H1 (cell line): Measurements from ENCODE around the gene AVPI1. TPM values are rescaled to one million over a fixed set of nuclear protein-coding genes. Genes with fewer than 3 reads are reported as not detected.

Source experiments
- CTCF ChIA-PET: fragments of 300-600 bp; sonication (Branson Sonifier 250); formaldehyde crosslinking; loops from one replicate; lab custom pipeline; 2021; ENCODE audit not compliant: partially characterized antibody; lab: Charles Lee
- POLR2A ChIA-PET: fragments of 300-600 bp; sonication (Branson Sonifier 250); formaldehyde crosslinking; loops from one replicate; lab custom pipeline; 2021; ENCODE audit warnings: inconsistent platforms; ENCODE audit not compliant: partially characterized antibody; lab: Charles Lee
- DNase-seq, 2 experiments: peaks; one replicate each; pipeline versions ENCODE4 v3.0.0 to v3.0.0-alpha.2; 2010 to 2022; ENCODE audit warnings: low spot score in 2 of 2, low read depth in 1 of 2, mixed read lengths in 1 of 2
- FAIRE-seq: peaks from 2 replicates; lab custom pipeline; 2011; peaks lifted over from hg19 to GRCh38; lab: Jason Lieb, UNC
- H2AFZ ChIP-seq: 2 replicates; pipeline ENCODE4 v1.8.1; 2012; ENCODE audit warnings: low read length, inconsistent platforms
- H2AK5ac ChIP-seq: 2 replicates; pipeline ENCODE4 v1.6.1; 2013; ENCODE audit warnings: low read depth, low read length
- H2BK120ac ChIP-seq: replicated peaks from 2 replicates; pipeline ENCODE3; 2013; ENCODE audit warnings: low read depth, low read length, inconsistent platforms
- H2BK12ac ChIP-seq: 2 replicates; pipeline ENCODE4 v1.6.1; 2013; ENCODE audit warnings: low read depth, low read length
- H2BK15ac ChIP-seq: 2 replicates; pipeline ENCODE4 v1.6.1; 2013; ENCODE audit warnings: low read length
- H2BK20ac ChIP-seq: 2 replicates; pipeline ENCODE4 v1.6.1; 2013; ENCODE audit warnings: low read length
- H2BK5ac ChIP-seq: 2 replicates; pipeline ENCODE4 v1.6.1; 2013; ENCODE audit warnings: low read depth, low read length
- H3K14ac ChIP-seq: 2 replicates; pipeline ENCODE4 v1.6.1; 2013; ENCODE audit warnings: inconsistent platforms; ENCODE audit not compliant: insufficient read length
- H3K18ac ChIP-seq: 2 replicates; pipeline ENCODE4 v1.6.1; 2013; ENCODE audit warnings: low read length; ENCODE audit errors: extremely low read depth
- H3K23ac ChIP-seq: 2 replicates; pipeline ENCODE4 v1.6.1; 2013; ENCODE audit warnings: inconsistent platforms; ENCODE audit not compliant: insufficient read length
- H3K23me2 ChIP-seq: 2 replicates; pipeline ENCODE4 v1.6.1; 2013; ENCODE audit warnings: low read depth, low read length
- H3K27ac ChIP-seq: 2 replicates; pipeline ENCODE4 v1.6.1; 2011; ENCODE audit warnings: low read depth, low read length, inconsistent platforms
- H3K27me3 ChIP-seq, 4 experiments: replicated peaks in 1 of 4; 1 replicate in 1 of 4; 2 replicates in 3 of 4; pipeline versions ENCODE4 v1.6.1 to v1.8.1; 2011 to 2013; ENCODE audit warnings: low read length in 3 of 4, mild to moderate bottlenecking in 3 of 4, inconsistent platforms in 2 of 4, mixed read lengths in 2 of 4, moderate library complexity in 1 of 4; ENCODE audit not compliant: control insufficient read depth in 3 of 4, insufficient read depth in 3 of 4; ENCODE audit errors: extremely low read depth in 1 of 4
- H3K36me3 ChIP-seq, 4 experiments: 2 replicates each; pipeline versions ENCODE4 v1.6.1 to v1.8.1; 2011 to 2013; ENCODE audit warnings: mild to moderate bottlenecking in 4 of 4, low read length in 3 of 4, moderate library complexity in 2 of 4, control low read depth in 1 of 4, inconsistent platforms in 1 of 4; ENCODE audit not compliant: insufficient read depth in 4 of 4, control insufficient read depth in 2 of 4
- H3K4ac ChIP-seq: replicated peaks from 2 replicates; pipeline ENCODE3; 2013; ENCODE audit warnings: low read length, low read depth, mixed read lengths, inconsistent platforms; ENCODE audit not compliant: insufficient read length
- H3K4me1 ChIP-seq, 4 experiments: replicated peaks in 1 of 4; 1 replicate in 1 of 4; 2 replicates in 3 of 4; pipeline versions ENCODE4 v1.6.1 to v1.8.1; 2011 to 2013; ENCODE audit warnings: low read length in 3 of 4, inconsistent platforms in 2 of 4, mixed read lengths in 1 of 4; ENCODE audit not compliant: insufficient read depth in 4 of 4, control insufficient read depth in 3 of 4
- H3K4me2 ChIP-seq, 2 experiments: 2 replicates each; pipeline versions ENCODE4 v1.6.1 to v1.8.1; 2011 to 2013; ENCODE audit warnings: low read depth in 2 of 2, low read length in 2 of 2, control low read depth in 1 of 2, inconsistent platforms in 1 of 2, mild to moderate bottlenecking in 1 of 2; ENCODE audit not compliant: insufficient read depth in 1 of 2
- H3K4me3 ChIP-seq, 4 experiments: fragments of 200-600, 300-600 bp in 1 of 4; sonication (generic), shearing (Covaris generic), sonication (Bioruptor Twin) in 1 of 4; 2 replicates each; pipeline versions ENCODE4 v1.5.1 to v1.8.1; 2011 to 2016; ENCODE audit warnings: low read length in 4 of 4, low read depth in 3 of 4, control low read depth in 2 of 4, inconsistent platforms in 2 of 4, mild to moderate bottlenecking in 2 of 4, mixed read lengths in 1 of 4, moderate library complexity in 1 of 4; ENCODE audit not compliant: insufficient read depth in 2 of 4; ENCODE audit errors: extremely low read depth in 1 of 4
- H3K56ac ChIP-seq: replicated peaks from 2 replicates; pipeline ENCODE3; 2013; ENCODE audit warnings: low read depth, mild to moderate bottlenecking, mixed read lengths, low read length, inconsistent platforms; ENCODE audit not compliant: insufficient read length
- H3K79me1 ChIP-seq: 2 replicates; pipeline ENCODE4 v1.6.1; 2013; ENCODE audit warnings: low read depth, low read length, control low read depth
- H3K79me2 ChIP-seq, 2 experiments: 2 replicates each; pipeline versions ENCODE4 v1.6.1 to v1.8.1; 2012 to 2013; ENCODE audit warnings: low read length in 2 of 2, mild to moderate bottlenecking in 2 of 2, inconsistent platforms in 1 of 2; ENCODE audit not compliant: insufficient read depth in 2 of 2, control insufficient read depth in 1 of 2
- H3K9ac ChIP-seq, 4 experiments: replicated peaks in 1 of 4; 1 replicate in 1 of 4; 2 replicates in 3 of 4; pipeline versions ENCODE4 v1.6.1 to v1.8.1; 2011 to 2013; ENCODE audit warnings: low read depth in 3 of 4, low read length in 3 of 4, control low read depth in 2 of 4, mild to moderate bottlenecking in 2 of 4, moderate library complexity in 2 of 4, inconsistent platforms in 1 of 4; ENCODE audit errors: extremely low read depth in 1 of 4
- H3K9me3 ChIP-seq, 2 experiments: 2 replicates each; pipeline versions ENCODE4 v1.6.1 to v1.8.1; 2012 to 2013; ENCODE audit warnings: mild to moderate bottlenecking in 2 of 2, moderate library complexity in 2 of 2, control low read depth in 1 of 2, inconsistent platforms in 1 of 2, low read depth in 1 of 2, low read length in 1 of 2, mixed read lengths in 1 of 2; ENCODE audit not compliant: insufficient read depth in 2 of 2
- H4K20me1 ChIP-seq, 2 experiments: replicated peaks in 1 of 2; 2 replicates each; pipeline versions ENCODE3 to v1.8.1; 2011 to 2013; ENCODE audit warnings: inconsistent platforms in 2 of 2, low read length in 2 of 2, mild to moderate bottlenecking in 1 of 2; ENCODE audit not compliant: insufficient read depth in 2 of 2, control insufficient read depth in 1 of 2
- H4K5ac ChIP-seq: 2 replicates; pipeline ENCODE4 v1.6.1; 2013; ENCODE audit warnings: low read length, low read depth, mixed read lengths, inconsistent platforms; ENCODE audit not compliant: insufficient read length
- H4K8ac ChIP-seq: 2 replicates; pipeline ENCODE4 v1.8.0; 2013; ENCODE audit warnings: mild to moderate bottlenecking, moderate library complexity, low read length, inconsistent platforms; ENCODE audit not compliant: insufficient read depth; ENCODE audit errors: extremely low read depth
- H4K91ac ChIP-seq: replicated peaks from 2 replicates; pipeline ENCODE3; 2013; ENCODE audit warnings: low read length, mixed read lengths, inconsistent platforms; ENCODE audit not compliant: insufficient read length
- CREB1 ChIP-seq: IDR thresholded peaks from 2 replicates; pipeline ENCODE4 v1.6.1; 2012; ENCODE audit warnings: inconsistent platforms
- HDAC2 ChIP-seq, 2 experiments: fragments of 300-600 bp in 1 of 2; sonication (generic) in 1 of 2; IDR thresholded peaks; 2 replicates each; pipeline ENCODE4 v1.6.1; 2011 to 2012; ENCODE audit warnings: low read depth in 2 of 2, low read length in 2 of 2, mild to moderate bottlenecking in 2 of 2, moderate library complexity in 2 of 2, borderline replicate concordance in 1 of 2, inconsistent platforms in 1 of 2
- POU5F1 ChIP-seq: IDR thresholded peaks from 2 replicates; pipeline ENCODE4 v1.6.1; 2011; ENCODE audit warnings: low read depth, mild to moderate bottlenecking, low read length, moderate library complexity
- SP4 ChIP-seq: IDR thresholded peaks from 2 replicates; pipeline ENCODE4 v1.6.1; 2012; ENCODE audit warnings: low read length, inconsistent platforms
- WGBS, 2 experiments: shearing (Covaris generic) in 1 of 2; methylation state at CpG; one replicate each; pipeline versions ENCODE4 v1.1.6 to v1.1.7; 2013 to 2015; ENCODE audit warnings: low lambda C conversion rate in 2 of 2, mixed read lengths in 2 of 2, inconsistent platforms in 1 of 2, low coverage in 1 of 2, missing lambda C conversion rate in 1 of 2; ENCODE audit not compliant: insufficient replicate concordance in 2 of 2, insufficient coverage in 1 of 2, insufficient read length in 1 of 2; ENCODE audit errors: extremely low coverage in 1 of 2, missing lambda C conversion rate in 1 of 2; 5-methylcytosine and 5-hydroxymethylcytosine counted together
- polyA plus RNA-seq, 7 experiments: library from polyadenylated mRNA; depleted of rRNA in 3 of 7; stranded (reverse) in 5 of 7; unstranded in 2 of 7; fragments of >200 nt in 5 of 7; fragments of 200-250 nt in 2 of 7; gene quantifications; 1 replicate in 5 of 7; 2 replicates in 1 of 7; 4 replicates in 1 of 7; pipeline versions ENCODE4 v1.2.1 to v1.2.3, GENCODE V29; 2011 to 2013; ENCODE audit warnings: missing spikeins in 2 of 7, mixed read lengths in 2 of 7
- total RNA-seq: library from RNA; stranded (reverse); fragmentation: NEBNext Ultra II Directional; extraction: Animal tissue kit (Norgen Biotek cat#: 25700); gene quantifications from 2 replicates; pipeline ENCODE4 v1.2.1, GENCODE V29; 2021
- TF ChIP-seq, protein P1 (sequence below): IDR thresholded peaks from 2 replicates; pipeline ENCODE4 v1.6.1; 2012; ENCODE audit warnings: inconsistent platforms

AVPI1 gene
- total and polyA plus RNA-seq, 2 of the 8 experiments (the other 6 are each of a cell fraction or from before 2014, with no cell fraction given), result 9.0 to 13.5 TPM

GRCh38 chr10:97644936-97645335, 42.1 kb downstream of the AVPI1 start:
- Histone ChIP-seq H3K36me3 (peaks cover 0 to 14% (median 9%) of the 10 kb centered on the region in 4 experiments; a peak in 6 of 8 replicates), H3K56ac (no peak overlapping the region)
- TF ChIP-seq CREB1, result no peak
- TF ChIP-seq POU5F1, result no peak
- TF ChIP-seq SP4, result no peak
- TF ChIP-seq, protein P1, sequence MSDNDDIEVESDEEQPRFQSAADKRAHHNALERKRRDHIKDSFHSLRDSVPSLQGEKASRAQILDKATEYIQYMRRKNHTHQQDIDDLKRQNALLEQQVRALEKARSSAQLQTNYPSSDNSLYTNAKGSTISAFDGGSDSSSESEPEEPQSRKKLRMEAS, result no peak
- TF ChIP-seq HDAC2 (IDR thresholded peaks at IDR 0.05; ENCODE audit: borderline replicate concordance in 1 of 2, low read depth in 2 of 2, low read length in 2 of 2), result no peak
- TF ChIP-seq, all 59 proteins: peak for 0
- no peaks in the 10 kb centered on the region for H3K9me3 ChIP-seq
- no peak overlapping the region for H2AFZ ChIP-seq
- CTCF ChIA-PET, result interaction anchor here (1.3 kb wide), 1 partner anchor 30 kb away, joined by 3 read pairs; no protein-coding TSS in a partner anchor
- DNase-seq (no peak), FAIRE-seq (no peak)
- no peak overlapping the region for H3K18ac ChIP-seq
- H2BK15ac ChIP-seq, result no peak overlapping the region
- H3K27me3 ChIP-seq, result no peaks in the 10 kb centered on the region
- no peak overlapping the region for H2AK5ac ChIP-seq
- no peak overlapping the region for H3K4me2 ChIP-seq
- peaks cover 0 to 53% of the 10 kb centered on the region in 2 experiments; a peak in 2 of 4 replicates for H3K79me2 ChIP-seq
- no peak overlapping the region for H2BK120ac ChIP-seq
- no peak overlapping the region for H3K27ac ChIP-seq
- no peak overlapping the region for H3K9ac ChIP-seq
- H3K4ac ChIP-seq, result no peak overlapping the region
- H4K91ac ChIP-seq, result no peak overlapping the region
- H4K8ac ChIP-seq, result no peak overlapping the region
- H4K5ac ChIP-seq, result no peak overlapping the region
- H3K4me1 ChIP-seq, result peaks cover 8 to 18% (median 11%) of the 10 kb centered on the region in 4 experiments; a peak in 6 of 7 replicates
- H3K23ac ChIP-seq, result no peak overlapping the region
- H3K23me2 ChIP-seq, result peaks cover 5% of the 10 kb centered on the region
- POLR2A ChIA-PET, result interaction anchor here (0.6 kb wide), 1 partner anchor 9 kb away, joined by 3 read pairs; no protein-coding TSS in a partner anchor
- peaks cover 8% of the 10 kb centered on the region for H3K79me1 ChIP-seq
- H2BK20ac ChIP-seq, result no peak overlapping the region
- H3K4me3 ChIP-seq, result no peak overlapping the region
- peaks cover 0 to 10% of the 10 kb centered on the region in 2 experiments for H4K20me1 ChIP-seq
- WGBS, 2 experiments, result 91% methylated on average over 4 of the region's 4 CpGs; no CpG with 5 or more reads in 1 of the 2 experiments
- no peak overlapping the region for H3K14ac ChIP-seq
- no peak overlapping the region for H2BK12ac ChIP-seq
- no peak overlapping the region for H2BK5ac ChIP-seq
